ENCODE measurements around the gene RASSF10.

Gene RASSF10

DNA sequence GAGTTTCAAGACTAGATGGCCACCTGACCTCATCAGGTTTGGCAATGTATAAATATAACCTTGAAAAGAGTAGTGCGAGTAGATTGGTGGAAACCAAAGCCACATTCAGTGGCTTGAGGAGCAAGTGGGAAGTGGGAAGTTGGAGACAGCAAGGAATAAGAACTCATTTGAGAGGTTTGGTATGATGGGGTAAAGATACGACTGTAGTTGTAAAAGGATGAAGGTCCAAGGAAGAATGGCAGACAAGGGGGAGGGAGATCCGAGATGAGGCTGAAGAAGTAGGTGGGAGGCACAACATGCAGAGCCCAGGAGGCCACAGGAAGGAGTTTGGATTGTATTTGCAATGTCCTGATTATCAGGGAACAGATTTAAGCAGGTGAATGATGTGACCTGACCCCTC, 20.8 kb downstream of the RASSF10 start:
- no peak overlapping the region for H3K4me3 ChIP-seq (ENCODE audit: low read depth, low read length)
- TF ChIP-seq POLR2A (IDR thresholded peaks at IDR 0.05; ENCODE audit: extremely low read depth, insufficient read length) (no peak), MYC (IDR thresholded peaks at IDR 0.05; ENCODE audit: low read depth, low read length) (no peak)
- TF ChIP-seq, protein P1, sequence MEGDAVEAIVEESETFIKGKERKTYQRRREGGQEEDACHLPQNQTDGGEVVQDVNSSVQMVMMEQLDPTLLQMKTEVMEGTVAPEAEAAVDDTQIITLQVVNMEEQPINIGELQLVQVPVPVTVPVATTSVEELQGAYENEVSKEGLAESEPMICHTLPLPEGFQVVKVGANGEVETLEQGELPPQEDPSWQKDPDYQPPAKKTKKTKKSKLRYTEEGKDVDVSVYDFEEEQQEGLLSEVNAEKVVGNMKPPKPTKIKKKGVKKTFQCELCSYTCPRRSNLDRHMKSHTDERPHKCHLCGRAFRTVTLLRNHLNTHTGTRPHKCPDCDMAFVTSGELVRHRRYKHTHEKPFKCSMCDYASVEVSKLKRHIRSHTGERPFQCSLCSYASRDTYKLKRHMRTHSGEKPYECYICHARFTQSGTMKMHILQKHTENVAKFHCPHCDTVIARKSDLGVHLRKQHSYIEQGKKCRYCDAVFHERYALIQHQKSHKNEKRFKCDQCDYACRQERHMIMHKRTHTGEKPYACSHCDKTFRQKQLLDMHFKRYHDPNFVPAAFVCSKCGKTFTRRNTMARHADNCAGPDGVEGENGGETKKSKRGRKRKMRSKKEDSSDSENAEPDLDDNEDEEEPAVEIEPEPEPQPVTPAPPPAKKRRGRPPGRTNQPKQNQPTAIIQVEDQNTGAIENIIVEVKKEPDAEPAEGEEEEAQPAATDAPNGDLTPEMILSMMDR (IDR thresholded peaks at IDR 0.05; ENCODE audit: low read depth, low read length) = no peak
- TF ChIP-seq, protein P2, sequence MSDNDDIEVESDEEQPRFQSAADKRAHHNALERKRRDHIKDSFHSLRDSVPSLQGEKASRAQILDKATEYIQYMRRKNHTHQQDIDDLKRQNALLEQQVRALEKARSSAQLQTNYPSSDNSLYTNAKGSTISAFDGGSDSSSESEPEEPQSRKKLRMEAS (IDR thresholded peaks at IDR 0.05; ENCODE audit: low read depth, low read length) = no peak
- DNase-seq (ENCODE audit: low read depth) = no peak

- H3K4me3 ChIP-seq (ENCODE audit: low read depth, low read length) = no peak overlapping the region
- no peak for DNase-seq (ENCODE audit: low read depth)
- TF ChIP-seq, protein P1 (IDR thresholded peaks at IDR 0.05; ENCODE audit: low read depth, low read length) = no peak
- TF ChIP-seq POLR2A (IDR thresholded peaks at IDR 0.05; ENCODE audit: extremely low read depth, insufficient read length) = no peak
- no peak for TF ChIP-seq MYC (IDR thresholded peaks at IDR 0.05; ENCODE audit: low read depth, low read length)
- TF ChIP-seq, protein P2 (IDR thresholded peaks at IDR 0.05; ENCODE audit: low read depth, low read length) = no peak
Observed at GRCh38 chr11:13030857-13031256, 21.7 kb downstream of the RASSF10 start.

DNA sequence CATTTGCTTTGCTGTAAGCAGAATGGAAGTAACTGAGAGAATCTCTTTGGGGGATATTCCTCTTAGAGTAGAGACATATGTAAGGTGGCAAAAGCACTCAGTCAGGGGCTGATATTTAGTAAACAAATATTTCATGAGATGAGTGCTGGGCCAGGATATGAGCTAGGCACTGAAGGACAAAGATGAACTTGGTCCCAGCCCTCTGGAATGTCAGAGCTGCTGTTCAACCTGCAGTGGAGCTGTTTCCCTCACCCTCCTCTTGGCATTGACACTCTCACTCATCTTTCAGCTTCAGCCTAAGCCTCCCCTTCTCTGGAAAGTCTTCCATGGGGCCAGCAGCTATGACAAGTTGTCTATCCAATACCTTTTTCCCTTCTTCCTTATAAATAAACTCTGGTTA, 22.2 kb downstream of the RASSF10 start:
- no peak overlapping the region for H3K4me3 ChIP-seq (ENCODE audit: low read depth, low read length)
- DNase-seq (ENCODE audit: low read depth) = no peak
- TF ChIP-seq POLR2A (IDR thresholded peaks at IDR 0.05; ENCODE audit: extremely low read depth, insufficient read length) (no peak), MYC (IDR thresholded peaks at IDR 0.05; ENCODE audit: low read depth, low read length) (no peak)
- TF ChIP-seq, protein P2 (IDR thresholded peaks at IDR 0.05; ENCODE audit: low read depth, low read length) = no peak
- TF ChIP-seq, protein P1 (IDR thresholded peaks at IDR 0.05; ENCODE audit: low read depth, low read length) = no peak

- no peak for TF ChIP-seq POLR2A (IDR thresholded peaks at IDR 0.05; ENCODE audit: extremely low read depth, insufficient read length)
- TF ChIP-seq, protein P1 (IDR thresholded peaks at IDR 0.05; ENCODE audit: low read depth, low read length) = no peak
- TF ChIP-seq, protein P2 (IDR thresholded peaks at IDR 0.05; ENCODE audit: low read depth, low read length) = no peak
- no peak for TF ChIP-seq MYC (IDR thresholded peaks at IDR 0.05; ENCODE audit: low read depth, low read length)
- H3K4me3 ChIP-seq (ENCODE audit: low read depth, low read length) = no peak overlapping the region
- DNase-seq (ENCODE audit: low read depth) = no peak
Observed at GRCh38 chr11:13033760-13034533, 24.8 kb downstream of the RASSF10 start.

DNA sequence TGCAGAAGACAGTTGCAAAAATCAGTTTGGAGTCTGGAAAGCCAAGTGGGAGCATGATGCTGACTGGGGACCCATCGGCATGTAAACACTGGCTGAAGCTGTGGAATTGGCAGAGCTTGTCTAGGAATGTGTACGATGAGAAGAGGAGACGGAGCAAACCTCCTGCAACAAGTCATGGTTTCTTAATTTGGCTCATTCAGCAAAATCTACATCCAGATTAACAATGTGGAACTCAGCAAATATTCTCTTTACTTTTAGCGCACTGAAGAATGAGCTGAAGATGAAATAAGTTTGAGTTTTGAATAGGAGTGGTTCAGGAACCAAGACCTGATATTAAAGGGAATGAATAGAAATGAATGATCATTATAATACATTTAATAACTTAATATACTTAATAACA, 26.6 kb downstream of the RASSF10 start:
- TF ChIP-seq, protein P1 (IDR thresholded peaks at IDR 0.05; ENCODE audit: low read depth, low read length) = no peak
- TF ChIP-seq POLR2A (IDR thresholded peaks at IDR 0.05; ENCODE audit: extremely low read depth, insufficient read length) (no peak), MYC (IDR thresholded peaks at IDR 0.05; ENCODE audit: low read depth, low read length) (no peak)
- TF ChIP-seq, protein P2 (IDR thresholded peaks at IDR 0.05; ENCODE audit: low read depth, low read length) = no peak
- DNase-seq (ENCODE audit: low read depth) = no peak
- no peak overlapping the region for H3K4me3 ChIP-seq (ENCODE audit: low read depth, low read length)
